WERI-Rb-1 (cell line): ENCODE measurements around the gene VAT1.

Experiments used
- DNase-seq: peaks from one replicate; pipeline ENCODE4 v3.0.0-alpha.2; 2020
- H3K27ac ChIP-seq: fragments of 250-450 bp; sonication (Bioruptor Pico); 2 replicates; pipeline ENCODE4 v1.5.1; 2020; ENCODE audit warnings: mild to moderate bottlenecking, moderate library complexity
- H3K27me3 ChIP-seq: fragments of 250-450 bp; sonication (Bioruptor Pico); 2 replicates; pipeline ENCODE4 v1.5.1; 2021; ENCODE audit warnings: mild to moderate bottlenecking, low read depth, moderate library complexity; ENCODE audit not compliant: insufficient read depth, severe bottlenecking
- H3K36me3 ChIP-seq: fragments of 250-450 bp; sonication (Bioruptor Pico); 2 replicates; pipeline ENCODE4 v1.5.1; 2020; ENCODE audit warnings: mild to moderate bottlenecking, moderate library complexity
- H3K4me3 ChIP-seq: 2 replicates; pipeline ENCODE4 v1.5.1; 2011; ENCODE audit warnings: low read depth, mild to moderate bottlenecking, control low read depth, low read length
- H3K9me3 ChIP-seq: fragments of 250-450 bp; sonication (Bioruptor Pico); 2 replicates; pipeline ENCODE4 v1.5.1; 2021; ENCODE audit warnings: mild to moderate bottlenecking, moderate library complexity; ENCODE audit not compliant: severe bottlenecking
- CTCF ChIP-seq: IDR thresholded peaks from 2 replicates; pipeline ENCODE4 v1.5.1; 2011; ENCODE audit warnings: low read depth, mild to moderate bottlenecking, control low read depth, inconsistent platforms, low read length

VAT1 gene

GRCh38 chr17:43031666-43032065, 9.5 kb upstream of the VAT1 start:
- Histone ChIP-seq H3K27me3 (no peaks in the 10 kb centered on the region), H3K9me3 (no peaks in the 10 kb centered on the region), H3K4me3 (no peak overlapping the region), H3K27ac (no peak overlapping the region), H3K36me3 (peaks cover 7% of the 10 kb centered on the region)
- no peak for TF ChIP-seq CTCF
- no peak for DNase-seq

GRCh38 chr17:43030137-43030767, 8.1 kb upstream of the VAT1 start:
- Histone ChIP-seq H3K4me3 (no peak overlapping the region), H3K9me3 (no peaks in the 10 kb centered on the region), H3K27me3 (no peaks in the 10 kb centered on the region), H3K36me3 (peaks cover 7% of the 10 kb centered on the region), H3K27ac (no peak overlapping the region; the same call in none of the 2 replicates)
- TF ChIP-seq CTCF = no peak
- DNase-seq = no peak

- H3K4me3 ChIP-seq = no peak overlapping the region
- no peak overlapping the region for H3K27ac ChIP-seq
- TF ChIP-seq CTCF = no peak
- H3K27me3 ChIP-seq = no peaks in the 10 kb centered on the region
- DNase-seq = no peak
- peaks cover 7% of the 10 kb centered on the region for H3K36me3 ChIP-seq
- H3K9me3 ChIP-seq = no peaks in the 10 kb centered on the region
These were observed 6.2 kb upstream of the VAT1 start for GRCh38 chr17:43028221-43028861.

GRCh38 chr17:43027091-43028032, 5.2 kb upstream of the VAT1 start:
- Histone ChIP-seq H3K4me3 (no peak overlapping the region), H3K27me3 (no peaks in the 10 kb centered on the region), H3K9me3 (no peaks in the 10 kb centered on the region), H3K27ac (no peak overlapping the region), H3K36me3 (peaks cover 7% of the 10 kb centered on the region)
- DNase-seq = no peak
- no peak for TF ChIP-seq CTCF

- no peak overlapping the region for H3K4me3 ChIP-seq
These were observed 4.4 kb upstream of the VAT1 start for GRCh38 chr17:43026595-43026994.

More at GRCh38 chr17:43026595-43026994, 4.4 kb upstream of the VAT1 start:
- Histone ChIP-seq H3K27ac (no peak overlapping the region), H3K9me3 (no peaks in the 10 kb centered on the region), H3K36me3 (peaks cover 7% of the 10 kb centered on the region), H3K27me3 (no peaks in the 10 kb centered on the region)
- TF ChIP-seq CTCF = no peak
- DNase-seq = no peak
